ENCODE measurements around the gene KIFAP3. TPM values are rescaled to one million over a fixed set of nuclear protein-coding genes. Genes with fewer than 3 reads are reported as not detected.

The KIFAP3 gene
- total RNA-seq, 4 donors from 2014 or later, result 15.5 to 25.0 (median 18.0) TPM

DNA sequence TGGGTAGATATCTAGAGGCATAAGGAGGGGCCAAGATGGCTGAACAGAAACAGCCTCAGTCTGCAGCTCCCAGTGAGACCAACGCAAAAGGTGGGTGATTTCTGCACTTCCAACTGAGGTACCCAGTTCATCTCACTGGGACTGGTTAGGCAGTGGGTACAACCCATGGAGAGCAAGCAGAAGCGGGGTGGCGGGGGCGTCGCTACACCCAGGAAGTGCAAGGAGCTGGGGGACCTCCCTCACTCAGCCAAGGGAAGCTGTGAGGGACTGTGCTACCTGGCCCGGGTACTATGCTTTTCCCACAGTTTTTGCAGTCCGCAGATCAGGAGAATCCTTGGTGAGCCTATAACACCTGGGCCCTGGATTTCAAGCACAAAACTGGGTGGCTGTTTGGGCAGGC is 26.0 kb downstream of the KIFAP3 start:
- H3K27ac ChIP-seq, result no peak overlapping the region
- no peaks in the 10 kb centered on the region for H3K9me3 ChIP-seq
- intact Hi-C loops (cut with DNase I; ENCODE audit: low total_unique reads), result no loop called here
- no peaks in the 10 kb centered on the region for H3K4me1 ChIP-seq
- in situ Hi-C loops (cut with MboI; ENCODE audit: low sequenced_read_pairs in 4 of 4), result no loop called here
- H3K4me3 ChIP-seq, result no peak overlapping the region
- no peaks in the 10 kb centered on the region for H3K27me3 ChIP-seq
- TF ChIP-seq, protein P1, sequence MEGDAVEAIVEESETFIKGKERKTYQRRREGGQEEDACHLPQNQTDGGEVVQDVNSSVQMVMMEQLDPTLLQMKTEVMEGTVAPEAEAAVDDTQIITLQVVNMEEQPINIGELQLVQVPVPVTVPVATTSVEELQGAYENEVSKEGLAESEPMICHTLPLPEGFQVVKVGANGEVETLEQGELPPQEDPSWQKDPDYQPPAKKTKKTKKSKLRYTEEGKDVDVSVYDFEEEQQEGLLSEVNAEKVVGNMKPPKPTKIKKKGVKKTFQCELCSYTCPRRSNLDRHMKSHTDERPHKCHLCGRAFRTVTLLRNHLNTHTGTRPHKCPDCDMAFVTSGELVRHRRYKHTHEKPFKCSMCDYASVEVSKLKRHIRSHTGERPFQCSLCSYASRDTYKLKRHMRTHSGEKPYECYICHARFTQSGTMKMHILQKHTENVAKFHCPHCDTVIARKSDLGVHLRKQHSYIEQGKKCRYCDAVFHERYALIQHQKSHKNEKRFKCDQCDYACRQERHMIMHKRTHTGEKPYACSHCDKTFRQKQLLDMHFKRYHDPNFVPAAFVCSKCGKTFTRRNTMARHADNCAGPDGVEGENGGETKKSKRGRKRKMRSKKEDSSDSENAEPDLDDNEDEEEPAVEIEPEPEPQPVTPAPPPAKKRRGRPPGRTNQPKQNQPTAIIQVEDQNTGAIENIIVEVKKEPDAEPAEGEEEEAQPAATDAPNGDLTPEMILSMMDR (IDR thresholded peaks at IDR 0.05 in 4 of 5, conservative IDR thresholded peaks at IDR 0.05 in 1 of 5), result no peak
- TF ChIP-seq POLR2A (IDR thresholded peaks at IDR 0.05), result no peak
- H3K36me3 ChIP-seq, result peaks cover 0 to 12% of the 10 kb centered on the region in 2 donors
- ATAC-seq (no peak), DNase-seq (no peak)

DNA sequence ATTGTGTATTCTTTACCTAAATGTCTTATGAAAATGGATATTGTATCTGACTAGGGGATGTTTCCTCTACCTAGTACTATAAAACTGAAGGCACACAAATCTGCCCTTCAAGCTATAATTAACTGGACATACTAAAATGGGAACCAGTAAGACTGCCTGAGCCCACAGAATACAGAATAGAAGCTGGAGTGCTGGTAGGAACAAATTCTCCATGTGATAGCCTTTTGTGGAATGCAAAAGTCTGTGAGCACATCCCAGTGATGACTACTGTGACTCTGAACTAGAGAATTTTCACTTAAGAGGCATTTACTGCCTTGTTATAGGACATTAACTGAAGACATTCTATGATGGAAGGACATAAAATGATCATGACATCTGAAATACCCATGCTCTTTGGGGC is 30.3 kb downstream of the KIFAP3 start:
- in situ Hi-C loops (cut with MboI; ENCODE audit: low sequenced_read_pairs in 4 of 4) (no loop called here), intact Hi-C loops (cut with DNase I; ENCODE audit: low total_unique reads) (no loop called here)
- no peaks in the 10 kb centered on the region for H3K9me3 ChIP-seq
- no peak for DNase-seq
- no peaks in the 10 kb centered on the region for H3K4me1 ChIP-seq
- H3K36me3 ChIP-seq, result peaks cover 0 to 8% of the 10 kb centered on the region in 2 donors
- H3K4me3 ChIP-seq, result no peak overlapping the region
- H3K27me3 ChIP-seq, result no peaks in the 10 kb centered on the region
- no peak for ATAC-seq
- no peak overlapping the region for H3K27ac ChIP-seq
- TF ChIP-seq POLR2A (IDR thresholded peaks at IDR 0.05), result no peak

DNA sequence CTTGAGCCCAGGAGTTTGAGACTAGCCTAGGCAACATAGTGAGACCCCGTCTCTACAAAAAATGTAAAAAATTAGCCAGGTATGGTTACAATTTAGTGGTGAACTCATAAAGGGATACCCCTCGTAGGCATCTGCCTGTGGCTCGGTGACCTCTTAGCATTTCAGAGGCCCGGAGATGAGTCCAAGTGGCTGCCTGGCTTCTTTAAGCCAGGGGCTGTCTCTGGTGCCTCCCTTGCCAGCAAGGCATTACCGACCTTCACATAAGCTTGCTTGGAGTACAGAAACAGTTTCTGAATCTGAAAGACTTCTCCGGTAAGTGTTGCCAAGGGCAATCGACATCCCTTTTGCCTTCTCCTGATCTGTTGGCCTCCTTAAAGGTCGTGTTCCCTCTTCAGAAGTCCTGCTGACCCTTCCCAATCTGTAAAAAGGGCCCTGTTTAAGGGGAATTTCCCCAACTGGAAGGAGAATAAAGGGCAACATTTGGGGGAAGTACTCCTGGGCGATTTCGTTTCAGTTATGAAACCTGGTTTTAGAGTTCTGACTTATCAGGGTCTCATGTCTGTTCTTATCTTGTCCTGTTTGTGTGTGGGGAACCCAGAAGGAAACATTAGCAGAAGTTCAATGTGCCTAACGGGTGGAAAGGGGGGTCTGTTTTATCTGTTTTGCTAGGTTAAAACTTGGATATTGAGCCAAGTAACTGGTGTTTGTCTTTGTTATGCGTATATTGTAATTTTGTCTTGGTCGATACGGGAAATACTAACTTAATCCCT is 32.9 kb downstream of the KIFAP3 start:
- Histone ChIP-seq H3K4me3 (no peak overlapping the region), H3K9me3 (no peaks in the 10 kb centered on the region), H3K27ac (no peak overlapping the region), H3K27me3 (no peaks in the 10 kb centered on the region), H3K36me3 (peaks cover 0 to 19% of the 10 kb centered on the region in 2 donors), H3K4me1 (no peaks in the 10 kb centered on the region)
- TF ChIP-seq, protein P1 (IDR thresholded peaks at IDR 0.05 in 4 of 5, conservative IDR thresholded peaks at IDR 0.05 in 1 of 5), result no peak
- TF ChIP-seq POLR2A (IDR thresholded peaks at IDR 0.05), result no peak
- ATAC-seq (no peak), DNase-seq (no peak)
- intact Hi-C loops (cut with DNase I; ENCODE audit: low total_unique reads), result no loop called here
- in situ Hi-C loops (cut with MboI; ENCODE audit: low sequenced_read_pairs in 4 of 4), result no loop called here

DNA sequence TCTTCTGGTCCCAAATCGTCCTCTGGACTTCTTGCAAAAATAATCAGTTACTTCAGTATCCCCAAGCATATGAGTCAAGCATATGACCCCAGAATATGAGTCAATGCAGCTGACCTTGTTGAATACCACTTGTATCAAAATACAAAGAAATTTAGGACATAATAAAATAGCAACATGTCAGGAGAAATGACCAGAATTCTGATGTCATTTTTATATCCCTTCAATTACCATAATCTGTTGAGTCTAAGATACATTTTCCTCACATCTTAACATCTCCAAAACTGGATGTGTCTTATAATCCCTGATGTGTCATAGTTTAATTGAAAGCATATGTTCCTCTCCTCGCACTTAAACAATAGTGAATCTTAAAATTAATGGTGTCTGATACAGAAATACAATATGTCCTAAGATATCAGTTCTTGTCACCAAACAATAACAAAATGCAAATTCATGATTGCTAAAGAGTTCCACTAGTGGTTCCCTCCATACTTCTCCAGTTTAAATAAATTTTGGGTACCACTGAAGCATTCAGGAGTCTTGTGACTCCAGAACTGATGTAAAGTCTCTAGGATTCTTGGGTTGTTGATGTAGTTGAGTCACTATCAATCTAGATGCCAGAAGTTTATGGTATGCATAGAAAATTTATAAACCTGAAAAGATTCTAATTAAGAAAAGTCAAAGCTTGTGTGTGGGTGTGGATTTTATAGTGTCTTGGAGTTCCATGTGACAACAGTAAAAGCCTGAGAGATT is 41.8 kb downstream of the KIFAP3 start:
- ATAC-seq, result no peak
- in situ Hi-C loops (cut with MboI; ENCODE audit: low sequenced_read_pairs in 4 of 4), result no loop called here
- intact Hi-C loops (cut with DNase I; ENCODE audit: low total_unique reads), result no loop called here
- H3K27me3 ChIP-seq, result no peaks in the 10 kb centered on the region
- DNase-seq, result no peak
- no peaks in the 10 kb centered on the region for H3K4me1 ChIP-seq
- H3K27ac ChIP-seq, result no peak overlapping the region
- peaks cover 0 to 9% (median 0%) of the 10 kb centered on the region in 3 donors for H3K9me3 ChIP-seq
- TF ChIP-seq, protein P1 (IDR thresholded peaks at IDR 0.05 in 4 of 5, conservative IDR thresholded peaks at IDR 0.05 in 1 of 5), result no peak
- no peak for TF ChIP-seq POLR2A (IDR thresholded peaks at IDR 0.05)
- peaks cover 0 to 21% of the 10 kb centered on the region in 2 donors for H3K36me3 ChIP-seq
- no peak overlapping the region for H3K4me3 ChIP-seq

DNA sequence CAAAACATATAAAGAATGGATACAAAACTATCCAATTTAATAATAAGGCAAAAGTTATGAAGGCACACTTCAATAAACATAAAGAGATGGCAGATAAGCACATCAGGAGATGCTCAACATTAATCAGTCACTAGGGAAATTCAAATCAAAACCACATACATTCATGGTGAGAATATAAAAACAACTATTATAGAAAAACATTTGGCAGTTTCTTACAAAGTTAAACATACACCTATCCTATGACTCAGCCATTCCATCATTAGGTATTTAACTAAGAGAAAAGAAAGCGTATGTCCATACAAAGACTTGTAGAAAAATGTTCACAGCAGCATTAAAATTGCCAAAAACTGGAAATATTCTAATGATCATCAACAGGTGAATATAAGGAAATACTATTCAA is 44.3 kb downstream of the KIFAP3 start:
- no peak overlapping the region for H3K27ac ChIP-seq
- ATAC-seq (no peak), DNase-seq (no peak)
- H3K9me3 ChIP-seq, result peaks cover 0 to 9% (median 0%) of the 10 kb centered on the region in 3 donors
- no peaks in the 10 kb centered on the region for H3K4me1 ChIP-seq
- intact Hi-C loops (cut with DNase I; ENCODE audit: low total_unique reads) (no loop called here), in situ Hi-C loops (cut with MboI; ENCODE audit: low sequenced_read_pairs in 4 of 4) (no loop called here)
- no peak overlapping the region for H3K4me3 ChIP-seq
- peaks cover 0 to 11% of the 10 kb centered on the region in 2 donors for H3K36me3 ChIP-seq
- TF ChIP-seq, protein P1 (IDR thresholded peaks at IDR 0.05 in 4 of 5, conservative IDR thresholded peaks at IDR 0.05 in 1 of 5), result no peak
- no peak for TF ChIP-seq POLR2A (IDR thresholded peaks at IDR 0.05)
- no peaks in the 10 kb centered on the region for H3K27me3 ChIP-seq
